ENCODE data around the gene CCNG2. TPM values are rescaled to one million over a fixed set of nuclear protein-coding genes. Genes with fewer than 3 reads are reported as not detected.

The CCNG2 gene
- total RNA-seq, 2 donors from 2014 or later, result 13.5 to 13.7 TPM

DNA sequence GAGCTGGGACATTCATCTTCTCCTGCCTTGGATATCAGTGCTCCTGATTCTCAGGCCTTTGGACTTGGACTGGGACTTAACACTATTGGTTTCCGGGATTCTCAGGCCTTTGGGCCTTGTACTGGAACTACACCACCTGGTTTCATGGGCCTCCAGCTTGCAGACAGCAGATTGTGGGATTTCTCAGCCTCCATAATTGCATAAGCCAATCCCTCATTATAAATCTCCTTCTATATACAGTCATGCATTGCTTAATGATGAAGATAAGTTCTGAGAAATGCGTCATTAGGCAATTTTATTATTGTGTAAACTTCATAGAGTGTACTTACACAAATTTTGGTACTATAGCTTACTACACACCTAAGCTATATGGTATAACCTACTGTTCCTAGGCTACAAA lies 8.9 kb upstream of the CCNG2 start:
- DNase-seq (no peak), ATAC-seq (no peak)
- H3K27ac ChIP-seq, result no peak overlapping the region
- H3K36me3 ChIP-seq (replicated peaks in 1 of 2; ENCODE audit: insufficient read depth in 1 of 2, low read depth in 2 of 2), result no peaks in the 10 kb centered on the region
- intact Hi-C loops (cut with DNase I), result no loop called here
- no peaks in the 10 kb centered on the region for H3K9me3 ChIP-seq
- no peak overlapping the region for H3K4me3 ChIP-seq
- H3K27me3 ChIP-seq, result no peaks in the 10 kb centered on the region
- H3K4me1 ChIP-seq, result peaks cover 21% of the 10 kb centered on the region
- 87 to 95% methylated on average over 2 of the region's 2 CpGs for WGBS, 2 donors
- TF ChIP-seq CTCF (IDR thresholded peaks at IDR 0.05), result no peak
- TF ChIP-seq POLR2A (IDR thresholded peaks at IDR 0.05), result no peak

GRCh38 chr4:77149789-77150188 lies 7.2 kb upstream of the CCNG2 start:
- H3K9me3 ChIP-seq, result no peaks in the 10 kb centered on the region
- TF ChIP-seq POLR2A (IDR thresholded peaks at IDR 0.05) (no peak), CTCF (IDR thresholded peaks at IDR 0.05) (no peak)
- H3K4me1 ChIP-seq, result peaks cover 16% of the 10 kb centered on the region
- no peak overlapping the region for H3K27ac ChIP-seq
- DNase-seq (no peak), ATAC-seq (no peak)
- H3K36me3 ChIP-seq (replicated peaks in 1 of 2; ENCODE audit: insufficient read depth in 1 of 2, low read depth in 2 of 2), result no peaks in the 10 kb centered on the region
- no peak overlapping the region for H3K4me3 ChIP-seq
- no peaks in the 10 kb centered on the region for H3K27me3 ChIP-seq
- intact Hi-C loops (cut with DNase I), result no loop called here
- WGBS, 2 donors, result 100% methylated on average over 1 of the region's 1 CpG

- H3K27me3 ChIP-seq, result no peaks in the 10 kb centered on the region
- no peak overlapping the region for H3K4me3 ChIP-seq
- DNase-seq (no peak), ATAC-seq (no peak)
- TF ChIP-seq POLR2A (IDR thresholded peaks at IDR 0.05), result no peak
- TF ChIP-seq CTCF (IDR thresholded peaks at IDR 0.05), result no peak
- no peaks in the 10 kb centered on the region for H3K36me3 ChIP-seq (replicated peaks in 1 of 2; ENCODE audit: insufficient read depth in 1 of 2, low read depth in 2 of 2)
- no peaks in the 10 kb centered on the region for H3K9me3 ChIP-seq
- intact Hi-C loops (cut with DNase I), result no loop called here
- H3K27ac ChIP-seq, result no peak overlapping the region
- peaks cover 17% of the 10 kb centered on the region for H3K4me1 ChIP-seq
- 77 to 82% methylated on average over 6 of the region's 6 CpGs for WGBS, 2 donors
Measured at GRCh38 chr4:77151241-77151640, 5.8 kb upstream of the CCNG2 start.

DNA sequence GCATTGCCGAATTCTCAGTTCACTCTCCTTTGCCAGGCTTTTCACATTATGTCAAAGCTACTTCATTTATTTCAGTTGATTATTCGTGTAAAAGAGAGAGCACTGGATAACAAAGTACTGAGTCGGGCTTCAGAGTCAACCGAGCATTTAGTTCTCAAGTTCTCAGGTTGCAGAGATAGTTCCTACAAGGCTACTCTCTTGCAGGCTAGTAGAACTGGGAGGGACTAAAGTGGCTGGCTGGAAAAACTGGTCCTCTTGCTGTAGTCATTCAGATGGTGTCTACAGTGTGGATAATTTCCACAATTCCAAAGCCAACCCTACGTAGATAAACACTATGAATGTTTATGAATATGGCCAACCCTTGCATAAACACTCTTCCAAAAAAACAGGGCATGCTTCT lies 4.6 kb upstream of the CCNG2 start:
- 34 to 36% methylated on average over 5 of the region's 5 CpGs for WGBS, 2 donors

More for the DNA sequence above, 4.6 kb upstream of the CCNG2 start:
- no peaks in the 10 kb centered on the region for H3K9me3 ChIP-seq
- TF ChIP-seq CTCF (IDR thresholded peaks at IDR 0.05) (no peak), POLR2A (IDR thresholded peaks at IDR 0.05) (no peak)
- peaks cover 7% of the 10 kb centered on the region for H3K4me1 ChIP-seq
- intact Hi-C loops (cut with DNase I), result no loop called here
- no peaks in the 10 kb centered on the region for H3K27me3 ChIP-seq
- ATAC-seq (no peak), DNase-seq (peak in 3 of 4 donors; percentile 43 to 57 (median 47))
- H3K36me3 ChIP-seq (replicated peaks in 1 of 2; ENCODE audit: insufficient read depth in 1 of 2, low read depth in 2 of 2), result no peaks in the 10 kb centered on the region
- peak overlapping the region in 1 of 4 donors; percentile 23 for H3K27ac ChIP-seq
- no peak overlapping the region for H3K4me3 ChIP-seq
